T-helper 2 cell treated with Interferon-gamma antibody and Interleukin-4, amounts not matched to agents 100 ng/mL and 5 ng/mL, for 36 hours (primary cell): ENCODE results near the gene AGAP3. TPM values are rescaled to one million over a fixed set of nuclear protein-coding genes. Genes with fewer than 3 reads are reported as not detected.

Experiments used
- intact Hi-C: fragments of 100-400 bp; cut with micrococcal nuclease; formaldehyde crosslinking; loops from one replicate; pipeline ENCODE4 v1.15.1; 2023
- total RNA-seq: library from RNA; stranded (reverse); gene quantifications from 2 replicates; pipeline ENCODE4 v1.2.3, GENCODE V29; 2022

Gene AGAP3
- total RNA-seq, 1 donor from 2014 or later, result 29.3 TPM

DNA sequence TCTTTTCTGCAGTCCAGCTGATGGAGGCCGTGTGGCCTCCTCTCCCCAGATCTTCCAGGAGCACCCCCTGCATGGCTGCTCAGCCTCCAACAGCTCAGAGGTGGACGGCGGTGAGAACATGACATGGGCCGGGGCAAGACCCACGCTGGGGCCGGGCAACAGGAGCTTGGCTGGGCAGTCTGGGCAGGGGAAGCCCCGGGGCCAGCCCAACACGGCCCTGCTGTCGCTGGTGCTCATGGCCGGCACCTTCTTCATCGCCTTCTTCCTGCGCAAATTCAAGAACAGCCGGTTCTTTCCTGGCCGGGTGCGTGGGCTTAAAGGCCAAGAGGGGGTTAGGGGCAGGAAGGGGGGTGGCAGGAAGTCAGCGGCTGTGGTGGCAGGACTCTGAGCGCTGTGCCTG, 12.3 kb upstream of the AGAP3 start:
- intact Hi-C loops, result no loop called here

DNA sequence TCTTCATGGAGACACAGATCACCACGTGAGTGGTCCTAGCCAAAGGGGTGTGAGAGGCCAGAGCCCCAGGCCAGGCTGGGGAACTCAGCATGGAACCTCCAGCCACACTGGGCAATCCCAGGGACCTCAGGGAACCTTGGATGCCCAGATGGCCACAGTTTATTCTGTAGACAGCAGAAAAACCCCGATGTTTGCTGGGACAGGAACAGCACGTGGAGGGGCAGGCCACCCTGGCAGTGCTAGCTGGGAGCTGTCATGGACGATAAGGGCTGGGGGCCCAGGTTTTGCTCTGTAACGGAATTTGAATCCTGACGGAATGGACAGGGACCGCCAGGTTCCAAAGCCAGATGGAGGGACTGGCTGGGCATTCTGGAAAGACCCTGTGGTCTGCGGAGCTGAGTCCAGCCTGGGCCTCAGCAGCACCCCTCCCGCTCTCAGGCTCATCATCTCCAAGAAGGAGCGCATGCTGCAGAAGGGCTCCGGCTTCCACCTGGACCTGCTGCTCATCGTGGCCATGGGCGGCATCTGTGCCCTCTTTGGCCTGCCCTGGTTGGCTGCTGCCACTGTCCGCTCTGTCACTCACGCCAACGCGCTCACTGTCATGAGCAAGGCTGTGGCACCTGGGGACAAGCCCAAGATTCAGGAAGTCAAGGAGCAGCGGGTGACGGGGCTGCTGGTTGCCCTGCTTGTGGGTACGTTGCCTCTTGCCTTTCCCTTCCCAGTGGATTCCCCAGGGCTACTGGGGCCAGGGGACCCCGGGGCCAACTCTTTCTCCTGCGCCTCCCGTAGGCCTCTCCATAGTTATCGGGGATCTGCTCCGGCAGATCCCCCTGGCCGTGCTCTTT, 11.2 kb upstream of the AGAP3 start:
- intact Hi-C loops, result no loop called here

DNA sequence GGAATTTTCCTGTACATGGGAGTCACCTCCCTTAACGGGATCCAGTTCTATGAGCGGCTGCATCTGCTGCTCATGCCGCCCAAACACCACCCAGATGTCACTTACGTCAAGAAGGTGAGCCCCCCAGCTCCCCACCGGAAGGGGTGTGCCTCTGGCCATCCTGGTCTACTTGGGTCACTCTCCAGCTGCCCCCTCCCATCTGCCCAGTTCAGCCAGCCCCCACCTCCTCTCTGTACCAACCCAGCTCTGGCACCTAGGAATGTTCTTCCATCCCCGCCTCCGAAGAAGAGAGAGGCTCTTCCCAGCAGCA, 10.7 kb upstream of the AGAP3 start:
- intact Hi-C loops, result no loop called here

DNA sequence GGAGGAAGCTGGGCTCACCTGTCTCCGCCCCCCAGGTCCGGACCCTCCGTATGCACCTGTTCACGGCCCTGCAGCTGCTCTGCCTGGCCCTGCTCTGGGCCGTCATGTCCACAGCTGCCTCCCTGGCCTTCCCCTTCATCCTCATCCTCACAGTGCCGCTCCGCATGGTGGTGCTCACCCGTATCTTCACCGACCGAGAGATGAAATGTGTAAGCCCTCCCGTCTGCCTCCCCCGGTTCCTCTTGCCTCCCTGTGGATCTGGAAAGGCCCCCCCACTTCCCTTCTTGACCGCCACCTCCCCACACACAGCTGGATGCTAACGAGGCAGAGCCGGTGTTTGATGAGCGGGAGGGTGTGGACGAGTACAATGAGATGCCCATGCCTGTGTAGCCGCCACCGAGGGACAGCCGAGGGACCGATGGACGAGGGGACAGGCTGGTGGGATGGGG, 10.3 kb upstream of the AGAP3 start:
- intact Hi-C loops, result no loop called here

DNA sequence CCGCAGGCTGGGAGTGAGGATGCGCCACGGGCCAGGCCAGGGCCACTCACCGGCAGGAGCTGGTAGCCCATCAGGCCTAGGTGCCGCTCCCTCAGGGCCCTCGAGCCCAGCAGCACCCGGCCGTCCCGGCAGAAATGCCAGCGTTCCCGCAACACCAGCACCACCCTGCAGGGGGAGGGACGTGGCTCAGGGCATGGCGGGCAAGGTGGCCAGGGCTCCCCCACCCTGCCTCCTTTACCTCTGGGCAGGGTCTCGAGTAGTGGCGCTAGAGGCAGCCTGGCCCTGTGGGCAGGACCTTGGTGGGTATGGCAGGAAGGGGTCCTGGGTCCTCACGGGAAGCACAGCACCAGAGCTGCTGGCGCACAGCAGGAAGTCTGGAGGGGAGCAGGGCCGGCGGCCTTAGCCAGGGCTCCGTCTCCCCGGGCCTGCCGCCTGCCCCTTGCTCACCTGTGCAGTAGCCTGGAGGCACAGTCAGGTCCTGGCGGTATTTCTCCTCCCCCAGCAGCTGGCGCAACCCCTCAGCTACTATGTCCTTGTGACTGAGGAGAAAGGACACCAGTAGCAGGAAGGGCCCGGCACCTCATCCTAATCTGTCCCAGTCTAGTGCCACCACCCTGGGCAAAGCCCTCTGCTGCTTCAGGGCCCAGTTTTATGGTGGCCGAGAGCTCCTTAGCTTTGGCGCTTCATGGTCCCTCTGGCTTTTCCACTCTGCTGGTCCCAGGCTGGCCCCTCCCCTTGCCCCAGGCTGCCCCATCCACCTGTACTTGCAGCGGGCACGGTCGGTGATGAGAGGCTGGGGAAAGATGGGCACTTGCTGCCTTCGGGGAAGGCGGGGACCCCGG, 9.2 kb upstream of the AGAP3 start:
- intact Hi-C loops, result no loop called here

DNA sequence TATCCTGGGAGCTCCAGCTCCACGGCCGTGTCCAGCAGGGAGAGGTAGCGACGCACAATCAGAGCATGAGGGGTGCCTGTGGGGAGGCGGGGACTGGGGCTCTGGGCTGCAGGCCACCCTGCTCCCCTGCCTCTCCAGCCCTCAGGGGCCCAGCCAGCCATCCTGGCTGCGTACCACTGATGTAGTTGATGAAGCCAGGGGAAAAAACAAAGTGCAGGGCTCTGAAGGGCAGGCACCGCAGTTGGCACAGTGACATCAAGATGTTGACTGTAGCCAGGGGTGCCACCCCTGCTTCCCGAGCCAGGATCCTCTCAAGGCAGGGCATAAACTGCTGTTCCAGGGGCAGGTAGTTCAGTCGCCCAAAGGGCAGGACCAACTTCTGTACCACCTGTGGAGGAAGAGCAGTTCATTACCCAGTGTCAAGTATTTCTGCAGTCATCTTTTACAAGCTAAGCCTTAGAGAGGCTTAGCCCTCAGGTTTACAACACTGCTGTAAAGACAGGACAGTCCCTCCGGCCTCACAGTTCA, 8.5 kb upstream of the AGAP3 start:
- intact Hi-C loops, result no loop called here

DNA sequence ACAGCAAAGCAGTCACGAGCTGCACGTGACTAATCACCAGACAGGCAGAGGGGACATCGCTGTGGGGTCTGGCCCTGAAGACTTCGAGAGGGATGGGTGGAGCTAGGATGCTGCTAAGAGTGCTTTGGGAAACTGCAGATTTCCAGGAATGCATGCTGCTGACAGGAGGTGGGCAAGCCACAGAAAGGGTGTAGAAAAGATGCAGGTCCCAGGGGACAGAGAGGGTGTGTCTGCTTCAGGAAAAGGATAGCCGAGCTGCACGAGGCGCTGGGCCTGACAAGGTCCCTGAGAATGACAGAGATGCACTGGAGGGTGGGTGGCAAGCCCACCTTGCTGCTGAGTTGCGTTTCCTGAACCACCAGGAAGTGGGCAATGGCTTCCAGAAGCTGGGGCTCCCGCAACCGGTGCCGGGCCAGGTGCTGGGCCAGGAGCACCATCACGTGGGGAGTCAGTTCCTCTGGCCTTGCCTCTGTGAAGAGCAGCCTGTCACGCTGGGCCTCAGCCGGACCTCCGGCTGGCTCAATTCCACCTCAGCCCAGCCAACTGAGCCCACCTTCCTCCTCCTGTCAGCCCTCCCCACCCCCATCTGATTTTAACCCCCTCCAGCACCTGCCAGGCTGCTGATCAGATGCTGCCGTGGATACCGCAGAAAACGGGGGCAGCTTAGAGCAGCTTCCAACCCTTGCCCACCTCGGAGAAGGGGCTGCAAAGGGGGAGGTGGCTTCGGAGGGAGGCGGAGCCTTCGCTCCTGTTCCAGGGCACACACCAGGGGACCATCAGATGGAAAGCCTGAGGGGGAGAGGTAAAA, 7.8 kb upstream of the AGAP3 start:
- intact Hi-C loops, result no loop called here

DNA sequence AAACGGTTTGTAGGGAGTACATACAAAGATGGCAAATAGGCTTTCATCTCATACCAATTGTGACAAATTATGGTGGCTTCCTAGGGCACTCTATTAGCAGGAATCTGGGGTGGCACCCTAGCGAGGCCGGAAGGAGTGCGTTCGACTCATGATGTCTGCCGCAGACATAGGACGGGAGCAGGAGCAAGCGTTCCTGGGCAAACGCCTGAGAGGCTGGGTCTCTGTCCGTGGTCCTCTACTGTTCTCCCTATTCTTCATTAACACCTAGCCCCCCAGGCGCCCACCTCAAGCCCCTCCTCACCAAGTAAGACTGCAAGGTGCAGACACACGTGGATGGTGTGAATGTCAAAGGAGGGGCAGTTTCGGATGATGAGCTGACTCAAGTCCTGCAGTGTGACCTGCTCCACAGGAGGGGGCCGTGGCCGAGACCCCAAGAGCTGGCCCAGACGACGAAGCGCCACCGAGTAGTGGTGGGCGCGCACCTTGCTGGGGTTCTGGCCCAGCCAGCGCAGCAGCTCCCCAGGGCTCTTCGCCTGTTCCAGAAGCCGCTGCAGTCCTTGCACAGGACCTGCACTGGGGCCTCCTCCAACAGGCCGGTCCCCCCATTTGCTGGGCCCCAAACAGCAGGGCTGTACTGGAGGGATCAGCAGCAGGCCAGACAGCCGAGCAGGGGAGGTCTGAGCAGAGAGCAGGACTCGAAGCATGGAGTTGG, 6.9 kb upstream of the AGAP3 start:
- intact Hi-C loops, result no loop called here

DNA sequence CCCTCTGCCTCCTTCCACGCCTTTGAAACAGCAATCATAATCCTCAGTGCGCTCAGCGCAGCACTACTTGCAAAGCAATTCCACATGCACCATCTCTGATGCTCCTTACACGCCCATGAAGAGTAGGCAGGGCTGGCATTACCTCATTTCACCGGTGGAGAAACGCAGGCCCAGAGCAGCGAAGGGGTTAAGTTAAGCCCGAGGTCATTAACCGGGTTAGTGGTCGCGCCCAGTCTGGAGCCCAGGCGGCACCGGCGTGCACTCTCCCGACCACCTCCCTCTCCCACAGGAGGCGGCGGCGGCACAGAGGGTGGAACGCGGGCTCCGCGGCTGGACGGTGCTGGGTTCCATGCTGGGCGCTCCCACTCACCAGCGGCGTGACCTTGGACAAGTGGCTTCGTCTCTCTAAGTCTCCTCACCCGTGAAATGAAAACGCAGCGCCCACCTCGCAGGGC, 6.2 kb upstream of the AGAP3 start:
- intact Hi-C loops, result loop anchor here (1.0 to 10.0 kb wide), 3 partner anchors 22 to 153 kb away; partner anchors contain the start of genes CHPF2 and KCNH2

DNA sequence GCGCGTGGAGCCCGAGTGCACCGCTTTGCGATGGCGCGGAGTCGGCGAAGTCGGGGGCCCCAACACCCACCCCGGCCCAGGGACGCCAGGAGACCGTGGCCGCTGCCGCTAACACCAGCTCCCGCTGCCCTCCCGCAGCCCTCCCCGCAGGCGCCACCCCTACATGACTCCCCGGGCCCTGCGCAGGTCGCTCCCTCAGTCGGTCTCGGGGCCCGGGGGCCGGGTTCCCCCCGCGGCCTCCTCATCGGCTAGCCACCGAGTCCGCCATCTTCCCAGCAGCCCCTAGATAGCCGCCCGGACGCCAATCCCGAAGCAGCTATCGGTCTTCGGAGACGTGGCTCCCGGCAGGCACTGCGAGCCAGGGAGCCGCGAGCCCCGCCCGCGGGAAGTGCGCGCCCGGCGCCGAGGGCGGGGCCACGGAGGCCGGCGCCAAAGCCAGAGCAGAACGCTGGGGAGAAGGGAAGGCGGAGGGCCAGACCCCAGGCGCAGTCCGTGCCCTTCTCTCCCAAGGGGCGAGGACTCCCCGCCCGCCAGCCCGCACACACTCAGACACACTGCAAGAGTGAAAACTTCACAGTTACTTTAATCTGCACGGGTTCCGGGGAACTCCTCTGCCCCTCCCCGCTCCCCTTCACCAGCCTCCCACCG, 5.6 kb upstream of the AGAP3 start, which contains the start of gene FASTK:
FASTK (minus strand) TSS at position 288 of the 648 bp plus-strand sequence; CDS start at position 245, 43 bp downstream.
- intact Hi-C loops, result loop anchor here (1.0 to 10.0 kb wide), 3 partner anchors 22 to 152 kb away; partner anchors contain the start of genes CHPF2 and KCNH2

DNA sequence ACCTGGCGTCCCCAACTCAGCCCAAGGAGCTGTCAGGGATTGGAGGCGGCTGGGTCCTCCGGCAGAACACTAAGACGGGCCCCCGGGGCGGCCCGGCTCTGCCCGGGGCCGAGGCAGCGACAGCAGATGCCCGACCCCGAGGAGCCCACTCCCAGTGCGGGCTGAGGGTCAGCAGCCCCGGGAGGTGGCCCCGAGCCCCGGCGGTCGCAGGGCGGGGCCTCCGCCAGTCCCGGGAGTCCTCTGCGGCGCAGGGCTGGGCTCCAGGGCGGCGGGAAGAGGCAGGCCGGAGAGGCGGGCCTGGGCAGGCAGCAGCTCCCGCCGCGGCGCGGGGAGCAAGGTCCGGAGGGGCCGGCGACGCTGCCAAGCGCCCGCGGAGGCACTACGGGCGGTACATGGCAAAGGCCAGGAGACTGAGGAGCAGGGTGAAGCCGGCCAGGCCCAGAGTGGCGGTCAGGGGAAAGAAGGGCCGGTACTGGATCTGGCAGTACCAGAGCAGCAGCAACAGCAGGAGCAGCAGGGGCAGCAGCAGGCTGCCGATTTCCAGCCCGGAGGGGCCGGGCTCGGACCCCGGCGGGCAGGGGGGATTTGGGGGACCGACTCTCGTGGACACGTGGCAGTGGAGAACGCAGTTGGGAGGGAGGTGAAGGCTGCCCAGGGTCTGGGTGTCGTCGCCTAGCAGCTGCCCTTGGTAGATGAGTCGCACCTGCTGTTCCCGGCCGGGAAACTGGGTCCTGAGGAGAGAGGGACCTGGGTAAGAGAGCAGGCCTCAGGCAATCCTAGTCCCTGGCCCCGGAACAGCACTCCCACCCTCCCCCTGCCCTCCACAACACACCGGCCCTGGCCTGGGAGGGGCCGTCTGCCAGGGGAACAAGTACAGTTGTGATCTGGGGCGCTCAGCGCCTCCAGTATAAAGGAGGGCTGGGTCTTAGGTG, 4.8 kb upstream of the AGAP3 start:
- intact Hi-C loops, result loop anchor here (2.0 to 10.0 kb wide), 4 partner anchors 107 to 439 kb away; partner anchors contain the start of genes ABCF2, CHPF2 and KCNH2

DNA sequence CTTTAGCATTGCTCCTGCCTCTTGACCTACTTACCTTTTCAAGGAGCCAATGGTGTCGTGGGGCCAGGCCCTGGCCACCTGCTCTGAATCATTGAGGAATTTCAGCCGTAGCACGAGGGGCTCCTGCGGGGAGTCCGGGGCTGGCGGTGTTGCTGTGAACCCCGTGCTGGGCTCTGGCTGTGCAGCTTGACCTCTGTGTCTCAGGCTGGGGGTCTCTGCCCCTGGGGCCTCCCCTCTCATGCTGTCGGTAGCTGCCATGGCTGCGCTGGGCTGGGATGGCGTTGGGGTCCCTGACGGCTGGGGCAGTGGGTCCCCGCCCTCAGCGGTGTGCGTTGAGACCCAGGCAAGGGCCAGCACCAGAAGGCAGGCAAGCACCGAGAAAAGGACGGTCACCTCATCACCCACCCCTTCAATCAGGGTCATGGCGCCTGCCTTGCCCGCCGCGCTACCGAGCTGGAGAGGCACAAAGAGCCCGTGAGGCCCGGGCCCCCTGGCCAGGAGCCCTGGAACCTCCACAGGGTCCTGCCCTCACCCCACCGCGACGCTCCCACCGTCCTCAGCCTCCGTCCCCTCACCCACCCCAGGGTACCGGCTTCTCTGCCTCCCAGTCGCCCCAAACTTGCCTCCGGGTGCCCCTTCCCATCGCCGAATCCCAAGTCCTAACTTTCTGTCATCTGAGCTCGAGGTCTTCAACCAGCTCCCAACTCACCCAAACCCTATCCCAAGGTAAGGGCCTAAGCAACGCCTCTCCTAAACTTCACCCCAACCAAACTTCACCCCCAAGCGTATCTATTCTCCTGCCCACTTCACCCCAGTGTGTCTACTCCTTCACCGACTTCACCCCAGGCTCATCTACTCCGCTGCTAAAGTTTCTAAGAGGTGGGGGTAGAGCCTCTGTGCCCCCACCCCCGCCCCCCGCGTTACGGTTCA, 3.9 kb upstream of the AGAP3 start:
- intact Hi-C loops, result loop anchor here (1.0 to 10.0 kb wide), 4 partner anchors 54 to 438 kb away; partner anchors contain the start of genes ABCB8, ABCF2 and KCNH2

DNA sequence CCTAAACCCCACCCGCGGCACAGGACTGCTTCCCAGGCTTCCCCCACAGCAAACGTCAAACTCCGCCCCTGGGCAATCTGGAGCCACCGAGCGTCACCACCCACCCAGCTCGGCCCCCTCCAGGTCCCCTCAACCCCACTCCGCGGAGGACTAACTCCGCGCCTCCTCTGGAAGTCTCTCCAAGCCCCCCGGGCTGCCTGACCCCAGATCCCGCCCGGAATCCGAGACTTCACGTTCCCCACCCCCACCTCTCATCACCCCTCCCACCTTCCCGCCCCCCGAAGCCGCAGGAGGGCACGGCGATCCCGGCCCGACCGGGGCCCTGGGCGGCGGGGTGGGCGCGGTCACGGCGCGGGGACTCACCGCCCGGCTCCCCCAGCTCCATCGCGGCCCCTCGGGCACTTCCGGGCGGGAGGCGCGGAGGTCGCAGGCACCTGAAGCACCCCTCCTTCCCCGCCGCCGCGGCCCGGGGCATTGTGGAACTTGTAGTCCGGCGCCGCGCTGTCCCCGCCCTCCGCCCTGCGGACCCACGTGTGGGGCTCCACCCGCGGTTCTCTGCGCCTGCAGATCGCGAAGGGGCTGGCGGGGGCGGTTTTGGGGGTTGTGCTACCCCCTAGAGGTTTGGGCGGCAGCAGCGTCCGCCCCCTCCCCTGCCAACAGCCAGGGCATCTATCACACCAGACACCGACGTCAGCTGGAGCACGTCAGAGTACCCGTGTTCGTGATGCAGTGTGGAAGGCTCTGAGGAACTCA, 3.0 kb upstream of the AGAP3 start, which contains the start of gene TMUB1:
TMUB1 (minus strand) TSS at position 423 of the 753 bp plus-strand sequence. CDS start 930 bp downstream, outside the sequence.
- intact Hi-C loops, result loop anchor here (1.0 to 10.0 kb wide), 4 partner anchors 55 to 438 kb away; partner anchors contain the start of genes ABCB8, ABCF2 and KCNH2

DNA sequence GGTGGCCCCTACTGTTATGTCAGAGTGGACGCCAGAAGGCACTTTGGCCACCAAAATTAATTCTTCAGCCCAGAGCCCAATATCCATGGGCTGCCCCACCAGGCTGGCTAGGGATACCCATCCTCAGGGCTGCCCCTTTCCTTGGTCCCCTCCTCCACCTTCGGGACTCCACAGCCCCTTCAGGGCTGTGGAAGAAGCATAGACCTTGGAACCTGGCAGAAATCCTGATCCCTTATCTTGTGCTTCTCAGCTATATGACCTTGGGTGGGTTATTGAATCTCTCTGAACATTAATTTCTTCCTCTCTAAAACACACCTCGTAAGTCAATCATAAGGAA, 2.5 kb upstream of the AGAP3 start:
- intact Hi-C loops, result loop anchor here (1.0 to 10.0 kb wide), 4 partner anchors 55 to 437 kb away; partner anchors contain the start of genes ABCB8, ABCF2 and KCNH2

DNA sequence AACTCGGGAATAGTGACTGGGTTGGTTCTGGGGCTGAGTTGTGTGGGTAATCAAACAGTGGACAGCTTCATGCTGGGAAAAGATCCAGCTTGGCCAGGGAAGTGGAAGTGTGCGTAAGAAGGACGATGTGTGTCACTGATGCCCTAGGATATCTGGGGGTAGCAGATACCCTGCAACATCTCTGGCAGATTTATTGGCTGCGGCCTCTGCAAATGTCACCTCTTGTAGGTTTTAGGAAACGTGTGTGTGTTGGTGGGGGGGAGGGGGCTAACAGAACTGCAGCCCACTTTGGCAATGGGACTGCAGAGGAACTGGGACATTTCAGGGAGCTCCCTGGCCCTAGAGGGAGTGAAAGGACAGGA, 965 bp upstream of the AGAP3 start:
- intact Hi-C loops, result loop anchor here (10.0 kb wide), 1 partner anchor 111 kb away; the partner anchor contains the start of gene KCNH2

DNA sequence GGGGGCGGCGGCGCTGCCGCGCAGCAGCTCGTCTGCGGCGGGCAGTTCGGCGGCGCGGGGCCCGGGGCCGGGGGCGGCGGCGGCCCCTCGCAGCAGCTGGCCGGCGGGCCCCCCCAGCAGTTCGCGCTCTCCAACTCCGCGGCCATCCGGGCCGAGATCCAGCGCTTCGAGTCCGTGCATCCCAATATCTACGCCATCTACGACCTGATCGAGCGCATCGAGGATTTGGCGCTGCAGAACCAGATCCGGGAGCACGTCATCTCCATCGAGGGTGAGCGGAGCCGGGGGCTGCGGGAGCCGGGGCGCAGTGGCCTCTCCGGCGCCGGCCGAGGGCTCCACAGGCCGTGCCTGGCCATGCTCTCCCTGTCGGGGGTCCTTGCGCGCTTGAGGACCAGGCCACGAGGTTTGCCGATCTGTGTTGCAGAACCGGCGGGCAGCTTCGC, 548 bp downstream of the AGAP3 start:
- intact Hi-C loops, result loop anchor here (10.0 kb wide), 1 partner anchor 112 kb away; the partner anchor contains the start of gene KCNH2
